Esophagus mucosa (tissue), 1 donor: Measurements from ENCODE around the gene TMEM115. TPM values are rescaled to one million over a fixed set of nuclear protein-coding genes. Genes with fewer than 3 reads are reported as not detected.

ENCODE experiments used
- ATAC-seq: fragments of 200-7000 bp; cut with Tn5 transposase; one replicate; pipeline ENCODE4 v1.9.1; 2020
- total RNA-seq: library from RNA; stranded (reverse); gene quantifications from one replicate; pipeline ENCODE4 v1.2.4, GENCODE V29; 2023
- donor health status: DM: yes; HTN: yes; CAD: no.

The TMEM115 gene
- total RNA-seq, 1 donor from 2014 or later, result 19.3 TPM

- no peak for ATAC-seq
Measured at GRCh38 chr3:50352781-50353180, 6.5 kb downstream of the TMEM115 start.

- ATAC-seq, result no peak
Measured at GRCh38 chr3:50351323-50351697, 8.0 kb downstream of the TMEM115 start.

GRCh38 chr3:50350527-50351322 is 8.6 kb downstream of the TMEM115 start, which contains the start of the genes CYB561D2 and NPRL2:
TSS of gene CYB561D2 (plus strand) at chr3:50350862. CDS start at chr3:50351434, 572 bp downstream.
TSS of gene NPRL2 (minus strand) at chr3:50350775. CDS start at chr3:50350652, 123 bp downstream.
- peak; percentile 89 for ATAC-seq

- ATAC-seq, result no peak
Measured at GRCh38 chr3:50350213-50350526, 9.2 kb downstream of the TMEM115 start.

- ATAC-seq, result no peak
Measured at GRCh38 chr3:50347187-50347813, 12.0 kb downstream of the TMEM115 start.

GRCh38 chr3:50345586-50346234 is 13.6 kb downstream of the TMEM115 start, which contains the start of gene ZMYND10:
TSS of gene ZMYND10 (minus strand) at chr3:50345732. CDS start at chr3:50345579, 153 bp downstream.
- peak; percentile 46 for ATAC-seq

- no peak for ATAC-seq
Measured at GRCh38 chr3:50345008-50345407, 14.3 kb downstream of the TMEM115 start.

- no peak for ATAC-seq
Measured at GRCh38 chr3:50342813-50343633, 16.3 kb downstream of the TMEM115 start.

GRCh38 chr3:50341996-50342650 is 17.2 kb downstream of the TMEM115 start:
- no peak for ATAC-seq

- ATAC-seq, result no peak
Measured at GRCh38 chr3:50341537-50341936, 17.8 kb downstream of the TMEM115 start.

- peak; percentile 47 for ATAC-seq
Measured at GRCh38 chr3:50340448-50341329, 18.6 kb downstream of the TMEM115 start, which contains the start of gene RASSF1. TSS of gene RASSF1 (minus strand) at chr3:50340836. CDS start at chr3:50340805, 31 bp downstream.

- ATAC-seq, result no peak
Measured at GRCh38 chr3:50340147-50340447, 19.2 kb downstream of the TMEM115 start.

GRCh38 chr3:50339485-50340146 is 19.7 kb downstream of the TMEM115 start:
- no peak for ATAC-seq

- ATAC-seq, result no peak
Measured at GRCh38 chr3:50338965-50339364, 20.4 kb downstream of the TMEM115 start.

GRCh38 chr3:50337175-50337861 is 22.0 kb downstream of the TMEM115 start:
- ATAC-seq, result peak; percentile 86

GRCh38 chr3:50336452-50337174 is 22.7 kb downstream of the TMEM115 start:
- ATAC-seq, result peak; percentile 31

GRCh38 chr3:50334339-50335075 is 24.8 kb downstream of the TMEM115 start:
- ATAC-seq, result no peak

- ATAC-seq, result no peak
Measured at GRCh38 chr3:50333744-50334328, 25.5 kb downstream of the TMEM115 start.
